GM21367 (cell line): Measurements from ENCODE around the gene CEP170.
"Not testable (repeated sequence)": the region's sequence is repeated elsewhere in the genome, so short reads cannot be mapped to it uniquely, and the experiment has no call there.

Experiments used
- ATAC-seq: cut with Tn5 transposase; IDR thresholded peaks from one replicate; pipeline ENCODE4 v1.9.1; 2021; ENCODE audit not compliant: unreplicated experiment

The CEP170 gene

DNA sequence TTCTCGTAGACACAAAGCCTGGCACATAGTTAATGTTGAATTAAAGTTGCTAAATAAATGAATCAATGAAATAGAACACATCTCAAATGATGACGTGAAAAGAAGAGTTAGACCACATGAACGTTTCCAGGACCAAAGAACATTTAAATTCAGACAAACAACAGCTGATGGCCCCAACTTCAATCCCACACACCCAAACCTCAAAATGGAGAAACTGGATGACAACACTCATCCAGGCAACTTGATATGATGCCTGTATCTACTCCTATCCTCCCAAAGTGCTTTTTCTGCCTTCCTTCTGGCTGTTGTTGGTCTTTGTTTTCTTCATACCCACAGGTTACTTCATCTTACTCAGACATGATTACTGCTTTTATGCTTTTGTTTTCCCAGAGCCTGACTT, 71.9 kb downstream of the CEP170 start:
- ATAC-seq: not testable (repeated sequence)

DNA sequence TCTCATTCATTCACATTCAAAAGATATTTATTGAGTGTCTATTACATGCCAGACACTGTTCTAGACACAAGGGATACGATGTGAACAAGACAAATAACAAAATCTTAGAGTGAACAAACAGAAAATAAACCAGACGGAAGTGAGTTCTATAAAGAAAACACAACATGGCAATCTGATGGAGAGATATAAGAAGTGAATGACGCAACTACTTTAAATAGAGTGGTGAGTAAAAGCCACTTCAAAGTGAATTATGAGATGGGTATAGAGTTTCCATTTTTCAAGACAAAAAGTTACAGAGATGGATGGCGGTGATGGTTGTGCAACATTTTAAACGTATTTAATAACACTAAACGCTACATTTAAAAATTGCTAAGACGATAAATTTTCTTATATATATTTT, 75.4 kb downstream of the CEP170 start:
- ATAC-seq: no peak

GRCh38 chr1:243177792-243178191, 77.3 kb downstream of the CEP170 start:
- not testable (repeated sequence) for ATAC-seq

DNA sequence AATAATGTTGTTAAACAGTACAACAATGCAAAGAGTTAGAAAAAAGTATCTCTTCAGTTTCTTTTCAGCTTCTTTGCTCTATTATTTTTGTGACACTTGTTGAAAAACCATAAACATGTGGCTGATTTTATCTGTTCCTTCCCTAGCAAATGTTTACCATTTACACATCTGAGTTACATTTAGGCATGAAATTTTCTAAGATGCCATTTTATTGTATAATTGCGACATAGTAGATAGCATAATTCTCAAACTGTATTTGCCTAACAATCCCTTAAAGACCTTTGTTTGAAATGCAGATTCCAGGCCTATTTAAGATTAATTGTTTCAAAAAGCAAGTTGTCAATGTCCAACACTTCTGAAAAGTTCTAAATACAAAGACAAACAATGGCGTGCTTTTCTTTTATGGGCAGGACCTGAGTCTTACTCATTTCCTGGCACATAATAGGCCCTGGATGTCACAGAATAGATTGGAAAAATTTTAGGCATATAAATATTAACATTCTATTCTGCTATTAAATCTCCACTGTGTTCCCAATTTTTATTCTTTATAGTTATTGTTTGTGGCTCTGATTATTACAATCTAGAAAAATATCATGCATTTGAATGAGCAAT, 81.2 kb downstream of the CEP170 start:
- not testable (repeated sequence) for ATAC-seq

GRCh38 chr1:243164911-243165310, 90.2 kb downstream of the CEP170 start:
- ATAC-seq: not testable (repeated sequence)

DNA sequence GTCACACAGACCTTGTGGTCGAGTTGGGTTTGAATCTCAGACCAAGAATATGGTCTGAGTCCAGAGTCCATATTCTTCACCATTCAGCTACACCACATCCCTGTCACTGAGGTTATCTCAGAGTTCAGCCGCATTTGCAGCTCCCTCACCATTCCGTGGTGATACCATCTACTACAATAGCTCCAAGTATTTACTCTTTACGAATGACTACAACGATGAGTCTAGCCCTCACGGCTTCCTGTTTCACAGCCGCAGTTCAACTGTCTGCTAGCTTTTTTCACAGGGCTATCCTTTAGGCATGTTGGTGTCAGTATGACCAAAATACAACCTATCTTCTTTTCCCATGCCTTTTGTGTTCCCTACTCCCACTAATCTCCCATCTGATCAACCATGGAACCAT, 104.2 kb downstream of the CEP170 start:
- not testable (repeated sequence) for ATAC-seq

DNA sequence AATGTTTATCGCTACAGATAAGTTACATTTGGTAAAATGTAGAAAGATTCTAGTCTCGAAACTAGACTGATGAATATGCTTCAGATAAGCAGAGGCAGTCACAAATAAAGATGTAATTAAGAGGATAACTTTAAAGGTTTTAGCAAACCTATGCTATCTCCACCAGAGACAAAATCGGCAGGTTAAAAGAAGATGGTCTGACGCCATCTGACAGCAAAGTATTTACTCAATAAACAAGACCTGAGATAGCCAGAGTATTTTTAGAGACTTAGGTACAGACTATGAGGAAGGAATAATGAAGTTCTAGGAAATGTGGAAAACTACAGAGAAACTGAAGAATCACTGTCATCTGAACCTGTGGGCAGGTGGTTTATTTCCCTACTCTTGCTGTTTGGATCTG, 106.0 kb downstream of the CEP170 start:
- ATAC-seq: not testable (repeated sequence)

- not testable (repeated sequence) for ATAC-seq
These were observed 107.7 kb downstream of the CEP170 start for GRCh38 chr1:243147351-243147750.

DNA sequence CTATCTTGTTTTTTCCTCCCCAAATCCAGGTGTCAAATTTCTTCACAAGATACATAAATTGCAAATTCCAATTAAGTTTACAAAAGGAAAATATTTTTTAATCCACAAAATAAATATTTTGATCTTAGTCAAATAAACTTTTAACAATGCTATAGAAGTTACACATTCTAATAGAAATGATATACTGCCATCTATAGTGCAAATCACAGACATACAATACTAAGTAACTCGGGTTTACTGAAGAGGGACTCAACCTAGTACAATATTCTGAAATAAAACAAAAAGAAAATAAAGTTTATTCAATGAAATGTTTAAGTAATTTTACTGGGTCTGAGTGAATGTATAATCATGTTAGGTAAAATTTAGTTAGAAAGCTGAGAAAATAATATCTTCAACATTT, 114.6 kb downstream of the CEP170 start:
- not testable (repeated sequence) for ATAC-seq

DNA sequence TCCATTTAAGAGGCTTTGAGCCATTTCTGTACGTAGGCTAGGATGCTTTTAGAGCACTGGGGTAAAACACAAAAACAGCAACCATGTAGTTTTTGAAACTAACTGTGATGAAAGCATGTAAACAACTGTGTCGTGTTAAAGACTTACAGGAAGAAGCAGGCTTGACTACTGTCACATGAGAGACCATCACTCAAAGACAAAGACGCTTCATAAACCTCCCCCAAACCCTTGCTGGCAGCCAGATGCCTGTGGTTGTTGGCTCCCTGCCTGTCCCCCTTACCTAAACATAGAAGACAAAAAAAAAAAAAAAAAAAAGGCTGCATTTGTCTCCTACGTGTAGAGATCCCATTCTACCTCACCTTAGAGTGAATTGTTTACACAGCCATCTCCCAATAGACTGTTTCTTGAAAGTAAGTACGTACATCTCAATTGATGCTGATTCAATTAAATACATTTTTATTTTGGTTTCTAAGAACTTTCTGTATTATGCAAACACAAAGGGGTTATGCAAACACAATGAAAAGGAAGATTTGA, 132.1 kb downstream of the CEP170 start:
- not testable (repeated sequence) for ATAC-seq

DNA sequence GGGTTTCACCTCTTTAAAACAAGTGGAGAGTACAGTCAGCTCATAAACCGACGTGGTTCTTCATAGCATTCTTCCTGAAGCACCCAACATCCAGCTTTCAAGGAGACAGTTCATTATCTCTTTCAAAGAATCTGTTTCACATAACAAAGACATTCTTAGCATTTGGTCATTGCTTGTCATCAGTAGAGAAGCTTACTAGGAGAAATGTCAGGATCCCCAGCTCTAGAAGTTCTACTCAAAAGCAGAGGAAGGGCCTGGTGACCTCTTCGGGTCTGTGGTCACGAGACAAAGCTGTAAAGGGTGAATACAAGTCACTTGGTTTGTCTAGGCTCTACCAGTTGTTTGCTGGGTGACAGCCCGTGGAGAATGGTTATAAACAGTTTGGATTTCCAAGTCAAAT, 133.1 kb downstream of the CEP170 start:
- ATAC-seq: not testable (repeated sequence)

DNA sequence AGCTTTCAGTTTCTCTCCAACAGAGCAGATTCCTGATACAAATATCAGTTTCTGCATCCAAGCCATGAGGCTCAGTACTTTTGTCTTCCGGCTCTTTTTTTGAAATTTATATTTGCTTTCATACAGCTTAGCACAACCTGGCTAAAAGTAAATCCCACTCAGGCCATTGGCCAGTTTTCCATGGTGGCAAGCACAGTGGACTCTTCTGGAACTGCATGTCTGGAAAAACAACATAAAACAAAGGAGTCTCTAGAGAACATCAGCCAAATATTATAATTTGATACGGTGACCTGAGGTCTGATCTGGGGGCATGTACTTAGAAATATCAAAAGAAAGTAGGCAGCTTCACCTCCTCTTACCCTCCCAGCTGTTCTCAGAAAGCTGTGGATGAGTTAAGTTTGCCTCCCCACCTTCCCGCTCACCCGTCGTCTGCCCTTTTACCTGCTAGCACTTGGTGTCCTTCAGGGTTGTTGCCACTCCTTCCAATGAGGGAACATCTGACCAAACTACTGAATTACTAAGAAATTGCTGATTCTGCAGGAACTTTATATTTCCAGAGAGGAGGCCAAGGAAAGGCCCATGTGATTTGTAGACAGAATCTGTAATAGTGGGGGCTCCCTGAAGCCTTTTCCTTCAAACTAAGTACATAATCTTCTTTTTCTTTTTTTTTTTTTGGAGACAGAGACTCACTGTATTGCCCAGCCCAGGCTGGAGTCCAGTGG, 136.3 kb downstream of the CEP170 start:
- ATAC-seq: not testable (repeated sequence)

- ATAC-seq: not testable (repeated sequence)
These were observed 138.9 kb downstream of the CEP170 start for GRCh38 chr1:243116187-243116586.

DNA sequence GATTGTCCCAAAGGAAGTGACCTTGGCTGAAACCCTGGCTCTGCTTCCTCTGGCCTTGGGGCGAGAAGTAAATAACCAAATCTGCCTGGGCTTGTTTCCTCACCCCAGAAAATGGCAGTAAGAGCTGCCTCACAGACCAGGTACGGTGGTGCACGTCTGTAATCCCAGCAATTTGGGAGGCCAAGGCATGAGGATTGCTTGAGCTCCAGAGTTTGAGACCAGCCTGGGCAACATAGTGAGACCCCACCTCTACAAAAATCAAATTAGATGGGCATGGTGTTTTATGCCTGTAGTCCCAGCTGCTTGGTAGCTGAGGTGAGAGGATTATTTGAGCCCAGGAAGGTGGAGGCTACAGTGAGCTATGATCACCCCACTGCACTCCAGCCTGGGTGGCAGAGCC, 140.3 kb downstream of the CEP170 start:
- ATAC-seq: not testable (repeated sequence)

DNA sequence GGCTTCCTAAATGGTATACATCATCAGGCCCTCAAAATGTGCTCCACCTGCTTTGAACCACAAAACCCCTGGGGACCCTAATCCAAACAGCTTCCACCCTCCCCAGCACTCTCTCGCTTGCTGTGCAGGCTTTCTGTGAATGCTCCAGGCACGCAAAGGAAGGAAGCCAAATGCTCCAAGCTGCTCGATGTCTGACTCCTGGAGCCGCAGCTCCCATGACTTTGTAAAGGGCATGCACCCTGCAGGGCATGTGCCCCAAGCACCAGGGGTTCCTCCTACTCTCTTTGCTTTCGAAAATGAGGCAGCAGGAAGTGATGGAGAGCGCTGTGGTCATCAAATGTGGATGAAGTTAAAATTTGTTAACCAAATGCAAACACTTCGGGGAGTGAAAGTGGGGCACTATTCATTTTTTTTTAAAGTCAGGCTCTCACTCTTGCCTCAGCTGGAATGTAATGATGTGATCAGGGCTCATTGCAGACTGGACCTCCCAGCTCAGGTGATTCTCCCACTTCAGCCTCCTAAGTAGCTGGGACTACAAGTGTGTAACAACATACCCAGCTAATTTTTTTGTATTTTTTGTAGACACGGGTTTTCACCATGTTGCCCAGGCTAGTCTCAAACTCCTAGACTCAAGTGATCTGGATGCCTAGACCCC, 140.9 kb downstream of the CEP170 start:
- ATAC-seq: peak; percentile 95

DNA sequence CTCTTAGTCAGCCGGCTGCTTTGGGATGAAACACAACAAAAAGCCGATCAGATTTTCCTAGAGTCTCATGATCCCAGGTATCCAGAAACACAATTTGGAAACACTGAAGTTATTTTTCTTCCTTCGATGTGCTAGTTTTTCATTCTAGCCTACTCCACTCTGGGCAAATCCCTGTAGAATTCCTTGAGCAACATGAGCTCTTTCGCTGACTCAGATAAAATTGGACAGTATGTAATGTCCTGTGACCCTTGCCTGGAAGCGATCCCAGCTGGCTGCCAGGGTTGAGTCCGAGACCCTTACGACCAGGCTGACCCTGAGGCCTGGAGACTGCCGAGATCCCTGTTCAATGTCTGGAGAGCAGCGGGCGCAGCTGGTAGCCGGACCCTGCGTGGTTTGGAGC, 147.9 kb downstream of the CEP170 start:
- ATAC-seq: not testable (repeated sequence)

GRCh38 chr1:243105652-243106332, 149.3 kb downstream of the CEP170 start:
- not testable (repeated sequence) for ATAC-seq

- not testable (repeated sequence) for ATAC-seq
These were observed 150.0 kb downstream of the CEP170 start for GRCh38 chr1:243105104-243105503.

DNA sequence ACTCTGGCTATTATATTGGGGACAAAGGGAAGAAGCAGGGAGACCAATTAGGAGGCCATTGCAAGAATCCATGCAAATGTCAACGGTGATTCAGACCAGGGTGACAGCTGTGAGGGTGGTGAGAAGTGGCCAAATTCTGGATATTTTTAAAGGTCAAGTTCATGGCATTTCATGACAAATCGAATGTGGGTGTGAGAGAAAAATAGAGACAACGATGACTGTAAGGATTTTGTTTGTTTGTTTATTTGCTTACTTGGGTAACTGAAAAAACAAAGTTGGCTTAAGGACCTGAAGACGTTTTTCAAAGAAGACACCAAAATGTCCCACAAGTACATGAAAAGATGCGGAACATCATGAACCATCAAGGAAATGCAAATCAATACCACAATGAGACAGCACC, 150.6 kb downstream of the CEP170 start:
- not testable (repeated sequence) for ATAC-seq

- ATAC-seq: not testable (repeated sequence)
These were observed 153.5 kb downstream of the CEP170 start for GRCh38 chr1:243101551-243102050.

GRCh38 chr1:243087368-243087767, 167.7 kb downstream of the CEP170 start:
- ATAC-seq: not testable (repeated sequence)
